ENCODE results near the gene ANKRD6.

ANKRD6 gene

DNA sequence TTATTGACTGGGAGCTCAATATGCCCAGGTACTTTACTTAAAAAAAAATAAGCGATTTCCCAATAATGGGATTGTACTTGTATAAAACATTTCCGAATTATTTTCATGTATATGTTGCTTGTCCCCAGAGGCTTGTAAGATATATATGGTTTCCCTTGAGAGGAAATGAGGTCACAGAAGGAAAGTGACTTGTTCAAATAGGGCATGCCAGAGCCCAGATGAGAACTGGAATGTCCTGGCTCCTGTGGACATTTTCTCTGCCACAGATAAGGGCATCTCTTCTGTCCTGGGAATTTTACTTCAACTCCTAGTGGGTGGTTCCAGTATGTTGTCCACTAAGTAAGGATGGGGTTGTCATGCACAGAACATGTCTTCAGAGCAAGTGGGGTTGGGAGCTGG, 142.6 kb downstream of the ANKRD6 start:
- H3K4me3 ChIP-seq (ENCODE audit: low read depth, low read length): no peak overlapping the region
- TF ChIP-seq, protein P1, sequence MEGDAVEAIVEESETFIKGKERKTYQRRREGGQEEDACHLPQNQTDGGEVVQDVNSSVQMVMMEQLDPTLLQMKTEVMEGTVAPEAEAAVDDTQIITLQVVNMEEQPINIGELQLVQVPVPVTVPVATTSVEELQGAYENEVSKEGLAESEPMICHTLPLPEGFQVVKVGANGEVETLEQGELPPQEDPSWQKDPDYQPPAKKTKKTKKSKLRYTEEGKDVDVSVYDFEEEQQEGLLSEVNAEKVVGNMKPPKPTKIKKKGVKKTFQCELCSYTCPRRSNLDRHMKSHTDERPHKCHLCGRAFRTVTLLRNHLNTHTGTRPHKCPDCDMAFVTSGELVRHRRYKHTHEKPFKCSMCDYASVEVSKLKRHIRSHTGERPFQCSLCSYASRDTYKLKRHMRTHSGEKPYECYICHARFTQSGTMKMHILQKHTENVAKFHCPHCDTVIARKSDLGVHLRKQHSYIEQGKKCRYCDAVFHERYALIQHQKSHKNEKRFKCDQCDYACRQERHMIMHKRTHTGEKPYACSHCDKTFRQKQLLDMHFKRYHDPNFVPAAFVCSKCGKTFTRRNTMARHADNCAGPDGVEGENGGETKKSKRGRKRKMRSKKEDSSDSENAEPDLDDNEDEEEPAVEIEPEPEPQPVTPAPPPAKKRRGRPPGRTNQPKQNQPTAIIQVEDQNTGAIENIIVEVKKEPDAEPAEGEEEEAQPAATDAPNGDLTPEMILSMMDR (IDR thresholded peaks at IDR 0.05; ENCODE audit: low read depth, low read length, missing control alignments): no peak
- no peak for DNase-seq (ENCODE audit: low read depth)

DNA sequence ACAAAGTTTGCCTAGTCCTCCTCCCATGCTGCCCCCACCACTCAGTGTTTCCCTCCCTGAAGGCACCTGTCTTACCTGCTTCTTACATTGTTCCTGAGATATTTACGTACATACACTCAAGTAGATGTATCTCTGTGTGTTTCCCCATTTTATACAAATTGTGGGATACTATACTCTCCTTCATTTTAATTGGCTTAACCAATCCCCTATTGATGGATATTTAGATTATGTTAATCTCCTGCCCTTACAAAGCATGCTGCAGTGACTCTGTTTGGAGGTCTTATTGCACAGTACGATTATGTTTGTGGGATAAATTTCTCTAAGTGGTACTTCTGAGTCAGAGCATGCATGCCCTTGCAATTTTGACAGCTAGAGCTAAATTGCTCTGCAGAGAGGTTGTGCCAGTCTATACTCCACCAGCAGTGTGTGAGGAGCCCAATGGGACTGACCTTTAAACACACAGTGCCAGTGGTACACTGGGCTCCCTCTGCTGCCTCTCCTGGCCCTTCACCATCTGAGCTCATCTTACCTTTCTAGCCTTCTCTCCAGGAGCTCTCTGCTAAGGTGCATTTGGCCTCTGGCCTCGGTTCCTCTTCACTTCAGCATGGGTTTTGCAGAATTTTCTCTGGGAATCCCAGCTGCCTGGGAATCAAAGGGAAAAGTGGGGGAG, 148.2 kb downstream of the ANKRD6 start:
- no peak overlapping the region for H3K4me3 ChIP-seq (ENCODE audit: low read depth, low read length)
- TF ChIP-seq, protein P1 (IDR thresholded peaks at IDR 0.05; ENCODE audit: low read depth, low read length, missing control alignments): no peak
- DNase-seq (ENCODE audit: low read depth): no peak

DNA sequence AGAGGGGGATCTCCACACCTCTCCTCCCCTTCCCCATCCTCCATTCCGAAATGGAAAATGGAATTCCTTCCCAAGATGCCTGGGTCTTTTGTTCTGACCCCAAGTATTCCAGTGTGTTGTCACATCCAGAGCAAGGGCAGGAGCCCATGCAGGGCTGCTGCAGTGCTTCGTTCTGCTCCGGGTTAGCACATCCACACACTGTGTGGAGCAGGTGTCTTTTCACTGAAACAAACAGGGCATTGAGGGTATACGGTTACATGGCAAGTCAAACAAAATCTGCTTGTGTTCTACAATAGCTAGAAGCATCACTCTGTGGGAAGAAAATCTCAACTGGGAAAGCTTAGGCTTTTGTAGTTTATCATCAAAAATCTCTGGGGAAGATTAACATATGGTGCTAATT, 148.7 kb downstream of the ANKRD6 start:
- H3K4me3 ChIP-seq (ENCODE audit: low read depth, low read length): no peak overlapping the region
- TF ChIP-seq, protein P1 (IDR thresholded peaks at IDR 0.05; ENCODE audit: low read depth, low read length, missing control alignments): no peak
- DNase-seq (ENCODE audit: low read depth): no peak

DNA sequence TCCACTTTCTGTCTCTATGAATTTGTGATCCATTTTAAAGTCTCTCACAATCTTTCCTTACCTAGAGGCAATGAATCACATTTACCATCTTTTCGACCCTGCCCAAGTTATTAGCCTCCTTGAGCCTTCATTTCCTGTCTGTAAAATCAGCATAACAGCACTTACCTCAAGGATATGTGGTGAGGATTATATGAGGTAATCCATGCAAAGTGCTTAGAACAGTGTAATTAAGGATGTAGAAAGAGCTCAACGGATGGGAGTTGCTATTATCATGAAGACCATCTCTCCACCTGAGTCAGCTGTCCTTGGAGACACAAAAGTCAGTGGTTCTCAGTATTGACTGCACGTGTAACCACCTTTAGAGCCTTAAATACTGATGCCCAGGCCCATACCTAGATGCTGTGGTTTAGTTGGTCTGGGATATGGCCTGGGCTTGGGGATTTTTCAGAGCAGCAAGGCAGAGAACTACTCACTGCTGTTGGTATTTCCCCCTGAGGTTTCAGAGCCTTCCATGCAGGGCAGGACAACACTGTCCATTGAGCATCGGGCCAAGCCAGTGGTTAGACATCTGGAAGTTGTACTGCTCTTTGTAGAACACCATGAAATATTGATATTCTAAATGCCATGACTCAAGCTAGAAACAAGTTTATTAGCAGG, 149.8 kb downstream of the ANKRD6 start:
- TF ChIP-seq, protein P1 (IDR thresholded peaks at IDR 0.05; ENCODE audit: low read depth, low read length, missing control alignments): no peak
- no peak overlapping the region for H3K4me3 ChIP-seq (ENCODE audit: low read depth, low read length)
- DNase-seq (ENCODE audit: low read depth): no peak

DNA sequence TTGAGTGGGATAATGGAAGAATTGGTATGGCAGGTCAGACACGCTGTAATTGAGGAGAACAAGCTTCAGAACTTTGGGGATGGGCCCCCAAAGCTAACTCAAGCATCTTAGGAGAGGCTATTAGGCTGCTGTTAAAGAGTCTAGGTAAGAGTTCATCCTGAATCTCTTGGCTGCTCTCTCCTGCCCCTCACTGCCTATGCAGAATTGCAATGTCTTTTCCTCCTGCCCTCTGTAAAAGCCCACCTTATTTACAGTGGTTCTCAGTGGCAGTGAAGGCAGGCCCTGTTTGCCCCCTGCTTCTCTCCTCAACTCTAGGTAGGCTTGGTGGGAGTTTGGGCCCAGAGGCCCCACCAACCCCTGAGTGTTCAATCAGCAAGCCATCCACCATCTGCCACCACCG, 150.6 kb downstream of the ANKRD6 start:
- no peak for DNase-seq (ENCODE audit: low read depth)
- no peak overlapping the region for H3K4me3 ChIP-seq (ENCODE audit: low read depth, low read length)
- TF ChIP-seq, protein P1 (IDR thresholded peaks at IDR 0.05; ENCODE audit: low read depth, low read length, missing control alignments): no peak

DNA sequence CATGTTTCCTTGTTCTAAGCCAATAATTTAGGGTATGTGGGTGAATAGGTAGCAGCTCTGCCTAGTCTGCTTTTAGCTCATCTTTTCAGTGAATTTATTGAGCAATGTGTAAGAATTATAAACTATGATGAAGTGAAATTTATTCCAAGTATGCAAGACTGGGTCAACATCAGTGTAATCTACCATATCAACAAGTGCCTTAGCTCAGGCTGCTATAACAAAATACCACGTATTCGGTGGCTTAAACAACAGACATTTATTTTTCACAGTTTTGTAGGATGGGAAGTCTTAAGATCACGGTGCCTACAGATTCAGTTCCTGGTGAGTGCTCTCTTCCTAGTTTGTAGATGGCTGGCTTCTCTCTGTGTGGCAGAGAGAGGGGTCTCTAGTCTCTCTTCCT, 151.6 kb downstream of the ANKRD6 start:
- TF ChIP-seq, protein P1 (IDR thresholded peaks at IDR 0.05; ENCODE audit: low read depth, low read length, missing control alignments): no peak
- no peak for DNase-seq (ENCODE audit: low read depth)
- no peak overlapping the region for H3K4me3 ChIP-seq (ENCODE audit: low read depth, low read length)

DNA sequence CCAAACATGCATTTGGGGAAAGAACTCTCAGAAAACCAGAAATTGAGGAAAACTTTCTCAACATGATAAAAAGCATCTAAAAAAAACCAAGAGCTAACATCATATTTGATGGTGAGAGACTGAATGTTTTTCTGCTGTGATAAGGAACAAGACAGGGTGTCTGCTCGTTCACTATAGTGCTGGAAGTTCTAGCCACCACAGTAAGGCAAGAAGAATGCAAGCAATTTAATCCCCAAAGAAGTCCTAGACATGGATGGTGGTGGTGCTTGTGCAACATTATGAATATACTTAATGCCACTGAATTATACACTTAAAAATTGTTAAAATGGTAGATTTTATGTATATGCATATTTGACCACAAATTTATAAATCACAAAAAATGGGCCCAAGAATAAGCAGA, 152.2 kb downstream of the ANKRD6 start:
- no peak overlapping the region for H3K4me3 ChIP-seq (ENCODE audit: low read depth, low read length)
- DNase-seq (ENCODE audit: low read depth): no peak

More for the DNA sequence above, 152.2 kb downstream of the ANKRD6 start:
- TF ChIP-seq, protein P1 (IDR thresholded peaks at IDR 0.05; ENCODE audit: low read depth, low read length, missing control alignments): no peak
